Fibroblast of lung (primary cell): ENCODE data around the gene PARS2. TPM values are rescaled to one million over a fixed set of nuclear protein-coding genes. Genes with fewer than 3 reads are reported as not detected.

Experiments used
- DNase-seq, 2 donors: peaks; one replicate each; pipeline versions ENCODE4 v3.0.0 to v3.0.0-alpha.2; 2010; ENCODE audit warnings: low read depth in 2 of 2
- H2AFZ ChIP-seq: 2 replicates; pipeline ENCODE4 v1.5.1; 2012; ENCODE audit warnings: low read length, control low read depth, inconsistent platforms
- H3K27ac ChIP-seq: 2 replicates; pipeline ENCODE4 v1.5.1; 2011; ENCODE audit warnings: low read length, control low read depth; ENCODE audit not compliant: insufficient read depth
- H3K27me3 ChIP-seq: 2 replicates; pipeline ENCODE4 v1.5.1; 2011; ENCODE audit warnings: mild to moderate bottlenecking, low read length; ENCODE audit not compliant: control insufficient read depth, insufficient read depth
- H3K36me3 ChIP-seq: 2 replicates; pipeline ENCODE4 v1.5.1; 2011; ENCODE audit warnings: low read length; ENCODE audit not compliant: control insufficient read depth, insufficient read depth
- H3K4me1 ChIP-seq: 2 replicates; pipeline ENCODE4 v1.5.1; 2011; ENCODE audit warnings: low read length; ENCODE audit not compliant: control insufficient read depth, insufficient read depth; ENCODE audit errors: extremely low read depth
- H3K4me2 ChIP-seq: 2 replicates; pipeline ENCODE4 v1.5.1; 2011; ENCODE audit warnings: low read length, control low read depth; ENCODE audit not compliant: insufficient read depth; ENCODE audit errors: extremely low read depth
- H3K4me3 ChIP-seq, 4 experiments: fragments of 200-600 bp in 1 of 4; sonication (generic) in 1 of 4; replicated peaks in 1 of 4; 2 replicates each; pipeline ENCODE4 v1.5.1; 2011 to 2016; ENCODE audit warnings: low read length in 4 of 4, low read depth in 3 of 4, mild to moderate bottlenecking in 3 of 4, control low read depth in 2 of 4, inconsistent platforms in 1 of 4, mixed read lengths in 1 of 4; ENCODE audit not compliant: insufficient read depth in 1 of 4; ENCODE audit errors: control extremely low read depth in 1 of 4
- H3K79me2 ChIP-seq: 2 replicates; pipeline ENCODE4 v1.5.1; 2012; ENCODE audit warnings: mild to moderate bottlenecking, low read length, inconsistent platforms; ENCODE audit not compliant: control insufficient read depth, insufficient read depth
- H3K9ac ChIP-seq: 2 replicates; pipeline ENCODE4 v1.5.1; 2011; ENCODE audit warnings: mild to moderate bottlenecking, low read length, control low read depth; ENCODE audit not compliant: insufficient read depth
- H3K9me3 ChIP-seq: 2 replicates; pipeline ENCODE4 v1.5.1; 2012; ENCODE audit warnings: low read depth, low read length; ENCODE audit not compliant: control insufficient read depth, insufficient read depth
- H4K20me1 ChIP-seq: 2 replicates; pipeline ENCODE4 v1.5.1; 2011; ENCODE audit warnings: low read length; ENCODE audit not compliant: control insufficient read depth, insufficient read depth; ENCODE audit errors: extremely low read depth
- CTCF ChIP-seq, 2 donors: IDR thresholded peaks in 1 of 2; conservative IDR thresholded peaks in 1 of 2; 1 replicate in 1 of 2; 2 replicates in 1 of 2; pipeline ENCODE4 v1.5.1; 2011 to 2012; ENCODE audit warnings: low read length in 2 of 2, control low read depth in 1 of 2, inconsistent platforms in 1 of 2, low read depth in 1 of 2, mild to moderate bottlenecking in 1 of 2
- EZH2 ChIP-seq: IDR thresholded peaks from 2 replicates; pipeline ENCODE4 v1.5.1; 2012; ENCODE audit warnings: low read length, control low read depth, mild to moderate bottlenecking; ENCODE audit errors: missing control alignments
- polyA plus RNA-seq, 2 donors: library from polyadenylated mRNA; depleted of rRNA in 1 of 2; stranded (reverse) in 1 of 2; unstranded in 1 of 2; fragments of >200 nt; gene quantifications; 2 replicates each; pipeline ENCODE4 v1.2.1, GENCODE V29; 2011 to 2012; ENCODE audit warnings: missing spikeins in 1 of 2
- total RNA-seq: library from RNA; depleted of rRNA; stranded (reverse); fragments of >200 nt; gene quantifications from 2 replicates; pipeline ENCODE4 v1.2.1, GENCODE V29; 2014

PARS2 gene
- total and polyA plus RNA-seq, 2 donors (not counting 1 experiment from before 2014, with no cell fraction given) = 3.4 to 5.4 TPM

GRCh38 chr1:54763816-54764132 lies 549 bp downstream of the PARS2 start:
- Histone ChIP-seq H3K27ac (peak overlapping the region; percentile 82), H3K9me3 (no peaks in the 10 kb centered on the region), H3K4me1 (no peaks in the 10 kb centered on the region), H3K27me3 (no peaks in the 10 kb centered on the region), H3K36me3 (no peaks in the 10 kb centered on the region), H3K4me2 (peak overlapping the region; percentile 38), H4K20me1 (no peaks in the 10 kb centered on the region), H3K79me2 (no peaks in the 10 kb centered on the region), H2AFZ (peak overlapping the region; percentile 92), H3K9ac (peak overlapping the region; percentile 71), H3K4me3 (peak overlapping the region; percentile 73 to 90 (median 86))
- no peak for DNase-seq
- no peak for TF ChIP-seq EZH2
- TF ChIP-seq CTCF (conservative IDR thresholded peaks at IDR 0.05 in 1 of 2, IDR thresholded peaks at IDR 0.05 in 1 of 2; ENCODE audit: low read depth in 1 of 2, low read length in 2 of 2) = no peak

GRCh38 chr1:54758678-54759348 lies 5.5 kb downstream of the PARS2 start:
- Histone ChIP-seq H3K27ac (no peak overlapping the region), H3K79me2 (no peaks in the 10 kb centered on the region)
- TF ChIP-seq EZH2 (no peak), CTCF (conservative IDR thresholded peaks at IDR 0.05 in 1 of 2, IDR thresholded peaks at IDR 0.05 in 1 of 2; ENCODE audit: low read depth in 1 of 2, low read length in 2 of 2) (no peak)

GRCh38 chr1:54757833-54758232 lies 6.5 kb downstream of the PARS2 start:
- H2AFZ ChIP-seq = no peak overlapping the region
- H3K27me3 ChIP-seq = no peaks in the 10 kb centered on the region
- H3K4me2 ChIP-seq = no peak overlapping the region
- no peaks in the 10 kb centered on the region for H4K20me1 ChIP-seq
- peaks cover 3% of the 10 kb centered on the region for H3K36me3 ChIP-seq
- H3K4me1 ChIP-seq = no peaks in the 10 kb centered on the region
- H3K9me3 ChIP-seq = no peaks in the 10 kb centered on the region
- no peak overlapping the region for H3K4me3 ChIP-seq
- DNase-seq = no peak
- no peaks in the 10 kb centered on the region for H3K79me2 ChIP-seq
- TF ChIP-seq CTCF (conservative IDR thresholded peaks at IDR 0.05 in 1 of 2, IDR thresholded peaks at IDR 0.05 in 1 of 2; ENCODE audit: low read depth in 1 of 2, low read length in 2 of 2) (no peak), EZH2 (no peak)
- no peak overlapping the region for H3K9ac ChIP-seq
- no peak overlapping the region for H3K27ac ChIP-seq

More at GRCh38 chr1:54758678-54759348, 5.5 kb downstream of the PARS2 start:
- DNase-seq = no peak
- H3K9me3 ChIP-seq = no peaks in the 10 kb centered on the region
- no peaks in the 10 kb centered on the region for H3K27me3 ChIP-seq
- no peak overlapping the region for H3K9ac ChIP-seq
- H3K4me3 ChIP-seq = no peak overlapping the region
- H2AFZ ChIP-seq = no peak overlapping the region
- no peaks in the 10 kb centered on the region for H3K4me1 ChIP-seq
- H4K20me1 ChIP-seq = no peaks in the 10 kb centered on the region
- no peak overlapping the region for H3K4me2 ChIP-seq
- peaks cover 3% of the 10 kb centered on the region for H3K36me3 ChIP-seq
